GM18867 (cell line): ENCODE results near the gene PTPRA.

Experiments used
- ATAC-seq: cut with Tn5 transposase; IDR thresholded peaks from one replicate; pipeline ENCODE4 v1.9.1; 2021; ENCODE audit warnings: mild to moderate bottlenecking, moderate library complexity; ENCODE audit not compliant: unreplicated experiment

Gene PTPRA

DNA sequence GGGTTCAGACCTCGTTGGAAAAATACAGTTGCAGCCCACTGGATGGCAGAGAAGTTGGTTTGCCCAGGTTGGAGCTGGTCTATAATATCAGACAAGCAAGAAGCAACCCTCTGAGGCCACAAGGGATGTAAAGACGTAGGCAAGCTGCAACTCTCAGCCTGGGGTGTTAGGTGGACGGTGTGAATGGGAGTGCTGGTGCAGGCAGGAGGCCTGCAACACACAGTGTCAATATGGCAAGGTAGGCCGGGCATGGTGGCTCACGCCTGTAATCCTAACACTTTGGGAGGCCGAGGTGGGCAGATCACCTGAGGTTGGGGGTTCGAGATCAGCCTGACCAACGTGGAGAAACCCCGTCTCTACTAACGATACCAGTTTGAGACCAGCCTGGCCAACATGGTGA lies 22.2 kb upstream of the PTPRA start:
- no peak for ATAC-seq

DNA sequence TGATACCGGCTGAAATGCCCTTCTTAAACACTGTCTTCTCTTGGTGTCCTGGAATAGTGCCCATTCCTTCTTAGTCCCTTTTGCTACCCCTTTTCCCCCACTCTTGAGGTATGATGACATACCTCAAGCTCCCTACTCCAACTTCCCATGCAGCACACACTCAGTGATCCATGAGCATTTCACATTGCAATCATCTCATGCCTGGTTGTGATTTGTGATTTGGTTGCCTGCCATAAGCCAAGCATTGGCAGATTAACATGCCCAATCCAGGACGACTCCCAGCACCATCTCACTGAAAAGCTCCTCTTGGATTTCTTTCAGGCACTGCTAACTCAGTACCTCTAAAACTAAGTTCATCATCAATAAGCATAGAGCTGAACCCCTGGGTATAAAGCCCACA lies 14.7 kb upstream of the PTPRA start:
- ATAC-seq: no peak

DNA sequence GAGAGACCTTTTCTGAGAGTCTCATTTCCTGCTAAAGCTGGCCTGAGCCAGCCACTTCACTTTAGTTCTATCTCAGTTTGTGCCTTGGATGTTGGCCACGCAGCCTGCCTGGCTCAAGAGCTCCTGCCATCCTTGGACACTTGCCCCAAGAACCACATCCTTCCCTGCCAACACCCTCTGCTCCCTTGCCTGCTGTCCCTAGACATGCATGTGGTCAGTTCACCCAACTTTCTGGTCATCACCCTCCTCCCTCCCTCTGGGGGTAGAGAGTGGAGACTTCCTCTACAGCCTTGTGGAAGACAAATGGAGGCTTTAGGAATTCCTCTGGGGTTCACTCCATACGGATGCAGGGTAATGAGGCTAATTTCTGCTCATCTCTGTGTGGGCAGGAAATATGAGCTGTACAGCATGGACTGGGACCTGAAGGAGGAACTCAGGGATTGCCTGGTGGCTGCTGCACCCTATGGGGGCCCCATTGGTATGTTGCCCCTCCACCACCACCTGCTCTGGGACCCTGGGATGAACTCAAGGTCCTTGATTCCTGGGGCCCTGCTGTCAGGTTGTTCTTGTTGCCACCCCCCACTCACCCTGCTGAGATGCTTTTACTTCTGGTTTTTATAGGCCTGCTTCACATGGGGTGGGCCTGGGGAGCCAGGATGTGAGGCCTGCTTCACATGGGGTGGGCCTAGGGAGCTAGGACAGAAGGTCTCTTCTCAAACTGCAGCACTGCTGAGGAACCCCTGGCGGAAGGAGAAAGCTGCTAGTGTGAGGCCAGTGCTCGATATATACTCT lies 13.8 kb upstream of the PTPRA start:
- no peak for ATAC-seq

DNA sequence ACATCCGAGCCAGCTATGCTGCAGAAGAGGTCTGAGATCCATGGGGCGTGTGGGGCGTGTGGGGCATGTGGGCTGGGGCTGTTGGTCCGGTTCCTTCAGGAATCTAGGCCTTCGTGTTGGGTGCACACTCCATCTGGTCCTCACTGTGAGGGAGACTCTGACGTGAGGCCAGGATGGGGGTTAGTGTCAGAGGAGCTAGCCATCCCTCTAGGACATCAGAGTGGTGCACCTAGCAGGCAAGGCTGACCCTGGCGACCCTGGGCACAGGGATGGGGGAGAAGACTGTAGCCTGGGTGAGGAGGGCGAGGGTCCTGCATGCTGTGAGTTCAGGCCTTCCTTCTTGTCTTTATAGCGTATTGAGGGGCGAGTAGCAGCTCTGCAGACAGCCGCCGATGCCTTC lies 8.7 kb upstream of the PTPRA start:
- ATAC-seq: no peak

DNA sequence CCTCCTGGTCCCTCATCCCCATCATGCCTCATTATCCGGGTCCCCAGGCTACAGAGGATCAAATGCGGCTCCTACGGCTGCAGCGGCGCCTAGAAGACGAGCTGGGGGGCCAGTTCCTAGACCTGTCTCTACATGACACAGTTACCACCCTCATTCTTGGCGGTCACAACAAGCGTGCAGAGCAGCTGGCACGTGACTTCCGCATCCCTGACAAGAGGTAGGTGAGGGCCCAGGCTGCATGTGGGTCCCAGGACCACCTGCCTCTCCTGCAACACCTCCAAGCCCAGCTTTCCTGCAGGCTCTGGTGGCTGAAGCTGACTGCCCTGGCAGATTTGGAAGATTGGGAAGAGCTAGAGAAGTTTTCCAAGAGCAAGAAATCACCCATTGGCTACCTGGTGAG lies 8.2 kb upstream of the PTPRA start:
- no peak for ATAC-seq

DNA sequence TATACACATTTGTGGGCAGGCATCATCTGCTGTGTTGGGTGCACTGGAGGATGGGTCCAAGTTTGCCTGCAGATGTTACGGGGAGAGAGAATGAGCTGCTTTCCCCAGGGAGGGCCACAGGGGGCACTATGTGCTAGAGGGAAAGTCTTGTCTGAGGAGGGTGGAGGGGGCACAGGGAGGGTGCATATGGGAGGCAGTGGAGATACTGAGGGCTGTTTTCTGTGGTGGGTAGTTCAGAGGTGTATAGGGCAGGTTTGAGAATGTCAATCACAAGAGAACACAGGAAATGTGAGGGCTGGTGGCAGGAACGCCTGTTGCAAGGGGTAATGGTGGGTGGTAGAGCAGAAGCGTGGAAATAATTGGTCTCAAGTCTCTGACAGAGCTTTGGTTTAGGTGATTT lies 7.7 kb upstream of the PTPRA start:
- ATAC-seq: no peak

DNA sequence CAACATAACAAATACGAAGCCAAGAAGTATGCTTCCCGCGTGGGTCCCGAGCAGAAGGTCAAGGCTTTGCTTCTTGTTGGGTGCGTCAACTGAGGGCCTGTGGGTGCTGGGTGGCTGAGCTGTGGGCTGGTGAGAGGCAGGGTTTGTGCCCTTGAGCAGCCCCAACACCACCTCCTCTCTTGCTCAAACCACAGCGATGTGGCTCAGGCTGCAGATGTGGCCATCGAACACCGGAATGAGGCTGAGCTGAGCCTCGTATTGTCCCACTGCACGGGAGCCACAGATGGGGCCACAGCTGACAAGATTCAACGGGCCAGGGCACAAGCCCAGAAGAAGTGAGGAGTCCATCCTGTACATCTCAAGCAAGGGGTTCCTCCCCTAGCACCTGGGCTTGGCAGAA lies 7.0 kb upstream of the PTPRA start:
- ATAC-seq: no peak

DNA sequence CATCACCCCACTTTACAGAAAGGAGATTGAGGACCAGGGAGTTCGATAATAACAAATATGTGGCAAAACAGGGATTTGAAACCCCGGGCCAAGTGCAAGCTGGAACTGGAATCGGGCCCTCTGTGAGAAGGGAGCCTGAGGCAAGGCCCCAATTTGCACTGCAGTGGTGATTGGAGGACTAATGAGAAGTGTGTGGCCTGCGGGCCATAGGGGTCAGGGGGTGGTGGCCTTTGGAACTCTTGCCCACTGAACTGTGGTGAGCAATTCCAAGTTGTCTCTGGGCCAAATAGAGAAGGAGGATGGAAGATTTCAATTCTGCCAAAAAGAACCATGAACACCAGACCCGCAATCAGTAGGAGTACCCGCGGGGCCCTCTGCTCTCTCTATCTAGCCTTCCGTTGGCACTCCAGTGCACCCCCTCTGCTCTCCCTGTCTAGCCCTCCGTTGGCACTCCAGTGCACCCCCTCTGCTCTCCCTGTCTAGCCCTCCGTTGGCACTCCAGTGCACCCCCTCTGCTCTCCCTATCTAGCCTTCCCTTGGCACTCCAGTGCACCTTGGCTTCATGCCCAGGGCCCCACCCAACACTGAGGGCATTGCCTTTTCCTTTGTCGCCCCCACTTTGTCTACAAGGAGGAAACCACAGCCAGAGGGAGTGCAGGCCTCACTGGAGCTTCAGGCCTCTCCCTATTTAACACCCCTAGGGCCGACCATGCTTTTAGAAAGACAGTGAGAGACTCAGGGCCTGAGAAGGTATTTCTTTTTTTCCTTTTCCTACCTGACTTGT lies 6.0 kb upstream of the PTPRA start:
- no peak for ATAC-seq

DNA sequence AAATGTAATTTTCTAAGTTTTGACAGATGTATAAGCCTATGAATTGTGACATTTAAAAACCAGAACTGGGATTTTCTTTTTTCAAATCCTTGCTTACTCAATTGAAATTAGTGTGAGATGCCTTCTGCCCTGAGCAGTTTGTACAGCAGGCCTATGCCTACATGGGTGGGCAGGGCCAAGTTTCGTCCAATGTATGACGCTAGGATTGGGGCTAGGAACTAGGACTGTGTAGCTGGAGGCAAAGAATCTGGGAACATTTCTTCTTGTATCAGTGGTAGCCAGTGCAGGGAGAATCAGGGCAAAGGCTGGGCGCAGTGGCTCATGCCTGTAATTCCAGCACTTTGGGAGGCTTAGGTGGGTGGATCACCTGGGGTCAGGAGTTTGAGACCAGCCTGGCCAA lies 3.9 kb upstream of the PTPRA start:
- ATAC-seq: no peak

DNA sequence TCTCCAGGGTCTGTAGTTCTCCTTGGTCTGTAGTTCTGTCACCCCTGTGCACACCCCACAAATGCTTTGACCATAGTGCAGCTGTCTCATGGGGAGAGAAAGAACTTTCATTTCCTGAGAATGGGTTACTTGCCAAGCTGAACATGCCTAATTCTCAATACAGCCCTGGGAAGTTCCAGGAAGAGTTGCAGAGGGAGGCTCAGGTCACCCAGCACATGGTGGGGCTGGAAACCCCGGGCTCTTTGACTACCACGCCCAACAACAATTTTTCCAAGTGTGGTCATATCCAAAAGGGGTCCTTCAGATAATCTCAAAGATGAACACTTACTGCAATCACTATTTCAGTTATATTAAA lies 2.2 kb upstream of the PTPRA start:
- no peak for ATAC-seq

DNA sequence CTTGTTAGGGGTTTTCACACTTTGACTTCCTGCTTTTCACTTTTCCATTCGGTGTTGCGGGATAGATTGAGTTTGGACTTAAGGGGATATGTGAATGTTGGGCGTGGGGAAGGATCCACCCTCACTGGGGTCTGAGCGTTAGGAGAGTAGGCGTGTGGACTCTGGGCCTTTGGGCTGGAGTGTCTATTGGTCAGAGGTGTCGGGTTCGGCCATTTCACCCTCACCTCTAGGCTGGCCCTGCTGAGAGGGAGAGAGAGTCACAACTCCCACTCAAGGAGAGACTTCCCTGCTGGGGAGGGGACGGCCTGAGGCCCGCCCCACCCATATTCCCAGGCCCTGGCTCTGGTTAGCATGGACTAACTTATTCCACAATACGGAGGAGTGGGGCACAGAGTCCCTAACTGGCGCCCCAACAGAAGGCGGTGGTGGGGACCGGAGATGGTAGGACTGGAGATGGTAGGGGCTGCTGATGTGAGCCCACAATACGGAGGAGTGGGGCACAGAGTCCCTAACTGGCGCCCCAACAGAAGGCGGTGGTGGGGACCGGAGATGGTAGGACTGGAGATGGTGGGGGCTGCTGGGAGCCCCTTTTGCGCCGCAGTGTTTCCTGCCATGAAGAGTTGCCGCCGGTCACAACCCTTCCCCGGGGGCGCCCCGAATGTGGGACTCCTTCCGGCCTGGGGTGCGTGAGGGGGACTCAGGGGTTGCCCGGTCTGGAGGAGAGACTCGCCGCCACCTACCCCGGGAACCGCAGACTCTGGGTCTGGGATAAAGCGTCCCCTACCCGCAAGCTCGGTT lies 1.4 kb upstream of the PTPRA start:
- ATAC-seq: no peak

DNA sequence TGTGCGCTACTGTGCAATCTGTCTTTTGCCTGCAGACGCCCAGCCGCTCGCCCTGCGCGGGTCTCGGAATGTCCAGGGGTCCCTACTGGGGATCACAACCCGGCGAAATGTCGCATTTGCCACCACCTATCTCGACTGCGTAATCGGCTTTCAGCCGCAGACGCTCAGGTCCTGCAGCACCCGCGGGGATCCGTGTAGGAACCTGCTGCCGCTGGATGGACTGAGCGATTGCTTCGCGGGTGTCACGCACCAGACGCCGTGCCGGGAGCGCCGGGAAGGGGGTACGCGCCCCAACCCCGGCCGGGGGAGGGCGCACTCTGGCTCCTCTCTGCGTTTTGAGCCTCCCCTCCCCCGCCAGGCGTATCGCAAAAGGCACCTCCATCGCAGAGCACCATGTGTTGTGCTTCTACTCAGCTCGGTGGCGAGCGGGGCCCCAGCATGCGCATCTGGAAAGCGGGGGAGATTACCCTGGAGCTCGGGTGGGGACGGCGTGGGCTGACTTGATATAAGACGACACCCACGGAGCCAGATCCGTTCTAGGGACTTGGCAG lies 747 bp upstream of the PTPRA start:
- ATAC-seq: peak; percentile 30

DNA sequence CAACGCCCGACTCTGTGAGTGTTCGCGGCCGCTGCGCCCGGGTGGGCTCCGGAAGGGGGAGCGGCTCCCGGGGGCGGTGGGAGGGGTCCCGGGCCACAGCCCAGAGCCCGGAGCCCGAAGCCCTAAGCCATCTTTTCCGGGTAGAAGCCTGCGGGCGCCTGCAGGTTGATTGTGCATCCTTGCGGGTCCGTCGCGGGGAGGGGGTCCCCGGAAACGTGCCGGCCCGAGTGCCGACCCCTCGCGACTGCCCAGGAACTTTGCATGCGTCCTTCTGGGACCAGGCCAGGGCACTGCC lies 413 bp downstream of the PTPRA start:
- peak; percentile 37 for ATAC-seq

DNA sequence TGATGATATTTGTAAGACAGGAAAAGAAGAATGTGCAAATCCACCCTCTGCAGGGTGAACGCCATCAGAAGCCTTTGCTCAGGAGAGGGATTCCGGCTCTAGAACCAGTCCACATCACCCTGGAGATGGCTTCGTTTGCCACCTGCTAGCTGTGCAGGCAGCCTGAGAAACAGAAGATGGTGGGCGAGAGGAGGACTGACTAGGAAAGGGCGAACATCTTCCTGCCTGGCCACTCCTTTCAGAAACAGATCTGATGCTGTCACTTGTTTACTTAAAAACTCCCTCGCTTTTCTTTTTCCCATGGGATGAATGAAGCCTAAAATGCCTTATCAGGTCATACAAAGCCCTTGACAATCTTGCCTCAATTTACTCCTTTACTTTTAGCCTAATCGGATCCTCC lies 1.2 kb downstream of the PTPRA start:
- ATAC-seq: no peak

DNA sequence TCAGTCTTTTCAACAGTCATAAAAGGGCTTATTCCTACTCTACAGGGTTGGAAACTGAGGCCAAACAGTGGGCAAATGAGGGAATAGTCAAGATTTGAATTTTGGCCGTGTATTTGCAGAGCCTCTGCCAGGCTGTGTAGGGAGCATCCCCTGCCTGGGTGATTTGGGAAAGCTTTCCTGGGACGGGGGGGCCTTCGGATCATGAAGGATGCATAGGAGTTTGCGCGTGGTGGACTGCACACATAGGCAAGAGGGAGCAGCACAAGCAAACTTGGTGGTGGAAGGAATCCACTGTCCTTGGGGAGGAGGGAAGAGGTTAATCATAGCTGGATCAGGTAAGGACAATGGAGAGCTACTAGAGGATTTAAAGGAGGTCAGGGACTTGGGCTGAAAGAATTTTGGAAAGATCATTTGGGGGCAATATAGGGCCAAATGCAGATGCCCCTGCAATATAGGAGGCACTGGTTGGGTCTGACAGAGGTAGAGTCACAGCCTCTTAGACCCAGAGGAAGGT lies 2.5 kb downstream of the PTPRA start:
- no peak for ATAC-seq

DNA sequence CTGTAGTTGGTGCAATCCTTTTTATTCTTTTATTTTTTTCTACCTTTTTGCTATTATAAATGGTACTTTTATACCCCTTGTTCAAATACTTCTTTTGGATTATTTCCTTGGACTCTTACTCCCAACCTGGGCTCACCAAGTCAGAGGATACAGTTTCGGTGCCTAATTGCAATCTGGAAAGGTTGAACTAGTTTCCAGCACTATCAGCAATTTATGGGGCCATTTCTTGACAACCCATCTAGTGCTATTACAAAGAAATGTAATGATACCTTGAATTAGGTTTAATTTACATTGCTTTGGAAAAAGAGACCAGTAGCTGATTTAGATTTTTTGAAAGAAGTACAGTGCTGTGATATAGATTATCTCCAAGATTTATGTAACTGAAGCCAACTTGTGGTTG lies 5.2 kb downstream of the PTPRA start:
- ATAC-seq: no peak

DNA sequence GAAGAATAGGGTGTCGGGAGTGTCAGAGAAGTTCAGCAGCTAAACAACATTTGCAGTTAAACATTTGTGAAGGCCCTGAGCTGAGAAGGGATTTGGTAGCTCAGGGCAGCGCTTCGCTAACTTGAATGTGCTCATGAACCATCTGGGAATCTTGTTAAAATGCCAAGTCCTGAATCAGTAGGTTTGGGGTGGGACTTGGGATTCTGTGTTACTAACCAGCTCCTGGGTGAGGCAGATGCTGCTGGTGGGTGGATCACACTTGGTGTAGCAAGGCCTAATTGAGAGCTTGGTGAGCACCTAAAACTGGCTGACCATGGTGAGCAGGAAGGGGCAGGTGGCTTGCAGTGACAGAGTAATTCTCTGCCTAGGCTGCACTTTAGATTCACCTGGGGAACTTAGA lies 5.9 kb downstream of the PTPRA start:
- no peak for ATAC-seq

DNA sequence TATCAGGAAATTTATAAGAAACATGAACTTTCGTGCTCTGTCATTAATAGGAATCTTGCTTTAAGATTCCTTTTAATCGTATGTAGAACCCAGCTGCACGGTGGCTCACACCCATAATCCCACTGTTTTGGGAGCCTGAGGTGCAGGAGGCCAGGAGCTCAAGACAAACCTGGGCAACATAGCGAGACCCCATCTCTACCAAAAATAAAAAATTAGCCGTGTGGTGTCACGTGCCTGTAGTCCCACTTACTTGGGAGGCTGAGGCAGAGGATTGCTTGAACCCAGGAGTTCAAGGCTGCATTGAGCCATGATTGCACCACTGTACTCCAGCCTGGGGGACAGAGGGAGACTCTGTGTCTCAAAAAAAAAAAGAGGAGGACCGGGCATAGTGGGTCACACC lies 7.4 kb downstream of the PTPRA start:
- ATAC-seq: no peak

DNA sequence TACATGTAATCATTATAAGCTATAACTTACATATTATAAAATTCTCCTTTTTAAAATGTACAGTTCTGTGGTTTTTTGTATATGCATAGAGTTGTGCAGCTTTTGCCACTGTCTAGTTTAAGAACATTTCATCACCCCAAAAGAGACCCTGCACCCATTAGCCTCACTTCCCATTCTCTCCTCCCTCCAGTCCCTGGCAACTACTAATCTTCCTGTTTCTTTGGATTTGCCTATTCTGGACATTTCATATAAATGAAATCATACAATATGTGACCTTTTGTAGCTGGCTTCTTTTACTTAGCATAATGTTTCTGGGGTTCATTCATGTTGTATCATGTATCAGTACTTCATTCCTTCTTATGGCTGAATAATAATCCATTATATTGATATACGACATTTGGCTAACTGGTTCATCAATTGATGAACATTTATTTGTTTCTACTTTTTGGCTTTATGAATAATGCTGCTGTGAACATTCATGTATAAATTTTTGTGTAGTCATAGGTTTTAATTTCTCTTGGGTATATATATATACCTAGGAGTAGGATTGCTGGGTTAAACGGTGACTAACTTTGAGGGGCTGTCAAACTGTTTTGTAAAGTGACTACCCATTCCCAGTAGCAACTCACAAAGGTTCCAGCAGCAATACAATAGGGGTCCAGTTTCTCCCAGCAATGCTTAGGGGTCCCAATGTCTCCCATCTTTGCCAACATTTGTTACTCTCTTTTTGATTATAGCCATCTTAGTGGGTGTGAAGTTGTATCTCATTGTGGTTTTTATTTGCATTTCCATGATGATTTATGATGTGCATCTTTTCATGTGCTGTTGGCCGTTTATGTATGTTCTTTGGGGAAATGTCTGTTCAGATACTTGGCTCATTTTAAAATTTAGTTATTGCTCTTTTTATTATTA lies 10.7 kb downstream of the PTPRA start:
- no peak for ATAC-seq

DNA sequence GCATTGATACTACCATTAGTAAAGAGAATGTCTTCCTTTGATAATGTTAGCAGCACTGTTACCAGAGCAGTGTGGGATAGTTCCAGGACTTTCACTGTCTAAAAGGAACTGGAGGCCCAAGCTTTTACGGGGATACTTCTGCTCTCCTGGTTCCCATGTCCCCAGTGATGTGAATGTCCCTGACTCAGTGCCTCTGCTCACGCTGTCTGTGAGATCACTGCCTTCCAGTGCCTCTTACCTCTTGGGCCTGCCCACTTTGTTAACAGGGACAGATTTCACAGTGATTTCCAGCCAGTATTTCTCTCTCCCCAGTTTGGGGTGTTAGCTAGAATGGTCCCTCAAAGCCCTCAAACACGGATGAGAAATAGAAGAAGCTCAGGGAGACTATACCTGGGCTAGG lies 14.4 kb downstream of the PTPRA start:
- no peak for ATAC-seq
